Astrocyte (in vitro differentiated cells and primary cell): Measurements from ENCODE around the gene DENND6B.

ENCODE experiments used
- EZH2 ChIP-seq: IDR thresholded peaks from 2 replicates; pipeline ENCODE4 v1.6.1; 2012; ENCODE audit warnings: mild to moderate bottlenecking, low read length, inconsistent platforms; ENCODE audit not compliant: insufficient read depth
- TF ChIP-seq, protein P1 (sequence below): IDR thresholded peaks from 2 replicates; pipeline ENCODE4 v1.5.1; 2011; ENCODE audit warnings: low read depth, mild to moderate bottlenecking, inconsistent platforms, low read length, moderate library complexity; ENCODE audit not compliant: insufficient read depth

DNA sequence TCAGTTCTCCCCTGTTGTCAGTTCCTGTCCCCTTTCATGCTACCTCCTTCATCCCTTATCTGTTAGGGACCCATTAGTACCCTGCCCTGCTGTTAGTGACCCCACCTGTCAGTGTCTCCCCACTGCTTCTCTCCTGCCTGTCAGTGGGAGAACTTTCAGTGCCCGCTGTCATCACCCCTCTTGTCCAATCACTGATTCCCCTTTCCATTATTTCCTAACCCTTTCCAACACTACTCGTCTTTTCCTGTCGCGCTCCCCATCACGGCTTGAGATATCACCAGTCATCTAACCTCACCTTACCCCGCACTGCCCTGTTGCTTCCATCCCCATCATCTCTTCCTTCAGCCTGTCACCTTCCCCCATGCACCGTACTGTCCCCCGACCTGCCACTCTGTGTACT lies 20.3 kb upstream of the DENND6B start:
- TF ChIP-seq, protein P1, sequence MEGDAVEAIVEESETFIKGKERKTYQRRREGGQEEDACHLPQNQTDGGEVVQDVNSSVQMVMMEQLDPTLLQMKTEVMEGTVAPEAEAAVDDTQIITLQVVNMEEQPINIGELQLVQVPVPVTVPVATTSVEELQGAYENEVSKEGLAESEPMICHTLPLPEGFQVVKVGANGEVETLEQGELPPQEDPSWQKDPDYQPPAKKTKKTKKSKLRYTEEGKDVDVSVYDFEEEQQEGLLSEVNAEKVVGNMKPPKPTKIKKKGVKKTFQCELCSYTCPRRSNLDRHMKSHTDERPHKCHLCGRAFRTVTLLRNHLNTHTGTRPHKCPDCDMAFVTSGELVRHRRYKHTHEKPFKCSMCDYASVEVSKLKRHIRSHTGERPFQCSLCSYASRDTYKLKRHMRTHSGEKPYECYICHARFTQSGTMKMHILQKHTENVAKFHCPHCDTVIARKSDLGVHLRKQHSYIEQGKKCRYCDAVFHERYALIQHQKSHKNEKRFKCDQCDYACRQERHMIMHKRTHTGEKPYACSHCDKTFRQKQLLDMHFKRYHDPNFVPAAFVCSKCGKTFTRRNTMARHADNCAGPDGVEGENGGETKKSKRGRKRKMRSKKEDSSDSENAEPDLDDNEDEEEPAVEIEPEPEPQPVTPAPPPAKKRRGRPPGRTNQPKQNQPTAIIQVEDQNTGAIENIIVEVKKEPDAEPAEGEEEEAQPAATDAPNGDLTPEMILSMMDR = no peak
- no peak for TF ChIP-seq EZH2
